Measurements from ENCODE around the gene TRIM15.

Gene TRIM15

DNA sequence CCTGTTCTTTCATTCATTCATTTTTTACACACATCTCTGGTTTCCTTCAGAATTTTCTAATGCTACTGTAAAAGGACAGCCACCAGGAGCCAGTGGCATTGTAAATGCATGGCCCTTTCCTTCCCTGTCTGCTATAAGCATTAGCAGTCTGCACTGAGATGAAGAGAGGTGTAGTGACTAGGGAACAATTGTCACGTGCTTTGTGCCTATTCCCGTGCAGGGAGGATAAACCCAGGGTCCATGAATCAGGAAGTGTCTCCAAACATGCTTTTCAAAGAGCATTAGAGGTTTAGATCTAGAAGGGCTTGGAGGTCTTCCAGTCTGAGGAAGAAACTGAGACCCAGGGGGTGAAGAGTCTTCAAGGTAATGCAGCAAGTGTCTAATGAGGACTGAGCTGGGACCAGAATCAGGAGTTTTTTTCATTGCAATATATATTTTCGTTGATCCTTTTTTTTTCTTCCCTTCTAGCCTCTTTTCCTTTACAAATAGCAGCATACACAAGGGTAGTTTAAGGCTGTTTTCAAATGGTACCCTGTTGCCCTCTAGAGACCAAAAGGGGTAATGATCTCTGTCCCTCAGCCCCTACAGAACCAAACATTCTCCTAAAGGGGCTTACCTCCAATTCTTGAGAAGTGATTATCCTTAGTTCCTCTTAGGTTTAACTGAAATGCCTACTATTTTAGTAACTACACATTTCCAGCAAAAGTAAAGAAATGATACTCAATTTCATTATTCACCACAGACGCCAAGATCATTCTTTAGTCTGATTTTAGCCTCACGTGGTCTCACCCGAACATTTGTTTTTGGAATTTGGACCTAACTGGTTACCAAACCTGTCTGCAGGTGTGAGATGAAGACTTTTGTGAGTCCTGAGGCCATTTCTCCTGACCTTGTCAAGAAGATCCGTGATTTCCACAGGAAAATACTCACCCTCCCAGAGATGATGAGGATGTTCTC is 6.6 kb downstream of the TRIM15 start:
- no peak for DNase-seq
- H3K27me3 ChIP-seq, result peaks cover 0 to 65% of the 10 kb centered on the region in 2 donors
- intact Hi-C loops (cut with DNase I; ENCODE audit: low total_unique reads), result no loop called here

DNA sequence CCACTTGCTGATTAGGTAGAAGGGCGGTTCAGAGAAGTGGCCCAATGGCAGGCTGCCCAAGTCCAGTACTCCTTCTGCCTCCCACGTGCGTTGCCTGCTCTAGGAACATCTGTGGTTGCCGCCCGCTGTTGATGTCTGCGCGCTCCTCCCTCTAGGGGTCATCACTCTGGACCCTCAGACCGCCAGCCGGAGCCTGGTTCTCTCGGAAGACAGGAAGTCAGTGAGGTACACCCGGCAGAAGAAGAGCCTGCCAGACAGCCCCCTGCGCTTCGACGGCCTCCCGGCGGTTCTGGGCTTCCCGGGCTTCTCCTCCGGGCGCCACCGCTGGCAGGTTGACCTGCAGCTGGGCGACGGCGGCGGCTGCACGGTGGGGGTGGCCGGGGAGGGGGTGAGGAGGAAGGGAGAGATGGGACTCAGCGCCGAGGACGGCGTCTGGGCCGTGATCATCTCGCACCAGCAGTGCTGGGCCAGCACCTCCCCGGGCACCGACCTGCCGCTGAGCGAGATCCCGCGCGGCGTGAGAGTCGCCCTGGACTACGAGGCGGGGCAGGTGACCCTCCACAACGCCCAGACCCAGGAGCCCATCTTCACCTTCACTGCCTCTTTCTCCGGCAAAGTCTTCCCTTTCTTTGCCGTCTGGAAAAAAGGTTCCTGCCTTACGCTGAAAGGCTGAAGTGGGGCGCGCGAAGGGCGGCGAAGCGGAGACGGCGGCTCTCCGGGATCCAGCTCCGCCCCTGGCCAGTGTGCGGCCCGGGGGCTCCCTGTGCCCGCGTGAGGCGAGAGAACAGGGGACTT is 8.5 kb downstream of the TRIM15 start:
- intact Hi-C loops (cut with DNase I; ENCODE audit: low total_unique reads), result no loop called here

More for the DNA sequence above, 6.6 kb downstream of the TRIM15 start:
- TF ChIP-seq, protein P1, sequence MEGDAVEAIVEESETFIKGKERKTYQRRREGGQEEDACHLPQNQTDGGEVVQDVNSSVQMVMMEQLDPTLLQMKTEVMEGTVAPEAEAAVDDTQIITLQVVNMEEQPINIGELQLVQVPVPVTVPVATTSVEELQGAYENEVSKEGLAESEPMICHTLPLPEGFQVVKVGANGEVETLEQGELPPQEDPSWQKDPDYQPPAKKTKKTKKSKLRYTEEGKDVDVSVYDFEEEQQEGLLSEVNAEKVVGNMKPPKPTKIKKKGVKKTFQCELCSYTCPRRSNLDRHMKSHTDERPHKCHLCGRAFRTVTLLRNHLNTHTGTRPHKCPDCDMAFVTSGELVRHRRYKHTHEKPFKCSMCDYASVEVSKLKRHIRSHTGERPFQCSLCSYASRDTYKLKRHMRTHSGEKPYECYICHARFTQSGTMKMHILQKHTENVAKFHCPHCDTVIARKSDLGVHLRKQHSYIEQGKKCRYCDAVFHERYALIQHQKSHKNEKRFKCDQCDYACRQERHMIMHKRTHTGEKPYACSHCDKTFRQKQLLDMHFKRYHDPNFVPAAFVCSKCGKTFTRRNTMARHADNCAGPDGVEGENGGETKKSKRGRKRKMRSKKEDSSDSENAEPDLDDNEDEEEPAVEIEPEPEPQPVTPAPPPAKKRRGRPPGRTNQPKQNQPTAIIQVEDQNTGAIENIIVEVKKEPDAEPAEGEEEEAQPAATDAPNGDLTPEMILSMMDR (IDR thresholded peaks at IDR 0.05), result peak; percentile 66 to 71
- H3K4me3 ChIP-seq, result no peak overlapping the region
- H3K36me3 ChIP-seq, result no peaks in the 10 kb centered on the region
- no peak overlapping the region for H3K27ac ChIP-seq
- H3K4me1 ChIP-seq, result peaks cover 0 to 8% (median 4%) of the 10 kb centered on the region in 4 donors
- H3K9me3 ChIP-seq, result no peaks in the 10 kb centered on the region

DNA sequence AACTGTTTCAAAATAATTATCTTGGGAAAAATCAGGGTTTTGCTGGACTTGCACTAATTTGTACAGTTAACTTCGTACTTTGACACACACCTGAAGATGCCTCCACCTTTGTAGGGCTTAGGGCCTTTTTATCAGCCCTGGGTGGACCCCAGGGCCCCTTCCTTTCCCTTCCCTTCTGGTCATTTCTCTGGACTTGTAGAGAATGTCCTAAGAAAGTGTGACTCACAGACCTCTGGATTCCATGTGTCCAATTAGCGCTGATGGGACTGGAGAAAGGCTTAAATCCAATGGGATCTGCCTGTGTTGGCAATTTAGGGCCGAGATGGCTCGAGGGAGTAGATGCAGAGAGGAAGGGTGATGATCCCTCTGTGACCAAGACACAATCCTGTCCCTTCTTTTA is 9.3 kb downstream of the TRIM15 start:
- no peak overlapping the region for H3K4me3 ChIP-seq
- H3K27ac ChIP-seq, result no peak overlapping the region
- peaks cover 0 to 59% of the 10 kb centered on the region in 2 donors for H3K27me3 ChIP-seq
- no peak for DNase-seq
- H3K36me3 ChIP-seq, result no peaks in the 10 kb centered on the region
- TF ChIP-seq, protein P1 (IDR thresholded peaks at IDR 0.05), result no peak
- H3K9me3 ChIP-seq, result no peaks in the 10 kb centered on the region
- H3K4me1 ChIP-seq, result peaks cover 0 to 8% (median 4%) of the 10 kb centered on the region in 4 donors
- intact Hi-C loops (cut with DNase I; ENCODE audit: low total_unique reads), result no loop called here

More for the DNA sequence above, 8.5 kb downstream of the TRIM15 start:
- no peak for DNase-seq
- no peaks in the 10 kb centered on the region for H3K9me3 ChIP-seq
- peaks cover 0 to 65% of the 10 kb centered on the region in 2 donors for H3K27me3 ChIP-seq
- H3K4me1 ChIP-seq, result peaks cover 0 to 8% (median 4%) of the 10 kb centered on the region in 4 donors
- no peak overlapping the region for H3K27ac ChIP-seq
- H3K36me3 ChIP-seq, result no peaks in the 10 kb centered on the region
- TF ChIP-seq, protein P1 (IDR thresholded peaks at IDR 0.05), result no peak
- no peak overlapping the region for H3K4me3 ChIP-seq

DNA sequence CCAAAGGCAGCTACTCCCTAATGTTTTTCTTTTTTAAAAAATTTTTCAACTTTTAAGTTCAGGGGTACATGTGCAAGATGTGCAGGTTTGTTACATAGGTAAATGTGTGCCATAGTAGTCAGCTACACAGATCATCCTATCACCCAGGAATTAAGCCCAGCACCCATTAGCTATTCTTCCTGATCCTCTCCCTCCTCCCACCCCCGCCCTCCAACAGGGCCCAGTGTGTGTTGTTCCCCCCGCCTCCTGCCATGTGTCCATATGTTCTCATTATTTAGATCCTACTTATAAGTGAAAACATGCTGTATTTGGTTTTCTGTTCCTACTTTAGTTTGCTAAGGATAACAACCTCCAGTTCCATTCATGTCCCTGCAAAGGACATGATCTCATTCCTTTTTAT is 12.4 kb downstream of the TRIM15 start:
- DNase-seq, result no peak
- no peak overlapping the region for H3K27ac ChIP-seq
- no peak overlapping the region for H3K4me3 ChIP-seq
- H3K4me1 ChIP-seq, result peaks cover 0 to 8% (median 4%) of the 10 kb centered on the region in 4 donors
- TF ChIP-seq, protein P1 (IDR thresholded peaks at IDR 0.05), result no peak
- H3K27me3 ChIP-seq, result peaks cover 0 to 43% of the 10 kb centered on the region in 2 donors
- no peaks in the 10 kb centered on the region for H3K36me3 ChIP-seq
- intact Hi-C loops (cut with DNase I; ENCODE audit: low total_unique reads), result no loop called here
- H3K9me3 ChIP-seq, result peaks cover 0 to 4% (median 0%) of the 10 kb centered on the region in 3 donors

DNA sequence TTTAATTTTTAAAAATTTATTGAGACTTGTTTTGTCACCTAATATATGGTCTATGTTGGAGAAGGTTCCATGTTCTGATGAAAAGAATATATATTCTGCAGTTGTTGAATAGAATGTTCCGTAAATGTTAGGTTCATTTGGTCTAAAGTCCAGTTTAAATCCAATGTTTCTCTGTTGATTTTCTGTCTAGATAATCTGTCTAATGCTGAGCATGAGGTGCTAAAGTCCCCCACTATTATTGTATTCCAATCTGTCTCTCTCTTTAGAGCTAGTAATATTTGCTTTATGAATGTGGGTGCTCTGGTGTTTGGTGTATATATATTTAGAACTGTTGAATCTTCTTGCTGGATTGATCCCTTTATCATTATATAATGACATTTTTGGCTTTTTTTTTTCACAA is 15.5 kb downstream of the TRIM15 start:
- H3K4me1 ChIP-seq, result no peaks in the 10 kb centered on the region
- no peak overlapping the region for H3K4me3 ChIP-seq
- intact Hi-C loops (cut with DNase I; ENCODE audit: low total_unique reads), result no loop called here
- H3K9me3 ChIP-seq, result peaks cover 0 to 4% (median 0%) of the 10 kb centered on the region in 3 donors
- TF ChIP-seq, protein P1 (IDR thresholded peaks at IDR 0.05), result no peak
- peaks cover 0 to 19% of the 10 kb centered on the region in 2 donors for H3K27me3 ChIP-seq
- no peak for DNase-seq
- H3K36me3 ChIP-seq, result no peaks in the 10 kb centered on the region
- H3K27ac ChIP-seq, result no peak overlapping the region
